Heart left ventricle (tissue), 13 donors: Measurements from ENCODE around the gene OGA.

Experiments used
- CTCF ChIP-seq, 12 donors: fragments of 200-600 bp; sonication (generic) in 4 of 12; IDR thresholded peaks; one replicate each; pipeline versions ENCODE4 v1.5.0 to v1.8.0; 2018 to 2022; ENCODE audit warnings: antibody characterized with exemption in 12 of 12, mild to moderate bottlenecking in 5 of 12
- POLR2A ChIP-seq, 2 donors: fragments of 450-650 bp; IDR thresholded peaks; one replicate each; pipeline ENCODE4 v1.6.1; 2017; ENCODE audit warnings: antibody characterized with exemption in 2 of 2, mild to moderate bottlenecking in 2 of 2, moderate library complexity in 2 of 2
- donor health status: ischemic (EF 13 %, LVEDD 7.1; RV severe dilation, severe dysfunction).
- donor health status: DM: no; HTN: yes; CAD: no.
- donor health status: DM: no; HTN: no; CAD: no.
- donor health status: ischemic (EF 25% LVEDD 6.9; RV normal size, moderate dysfunction).
- donor health status: ischemic (EF 25% LVEDD 5.7; RV mildly dilated, moderate dysfunction).
- donor health status: ischemic (EF 35%, LVEDD 5.7; RV mildly dilated, moderate dysfunction).
- donor health status: nonischemic (EF 11% LVEDD 7.7; RV severe dilation, severe dysfunction).
- donor health status: DM: yes; HTN: yes; CAD: no.
- donor health status: PGD.
- donor health status: ischemic (EF 29% LVEDD 5.4; RV normal size, mild dysfunction).
- donor health status: nonischemic (EF 23%, LVEDD 6.1; RV moderate dilation, normal function).

- TF ChIP-seq CTCF (IDR thresholded peaks at IDR 0.05) (no peak), POLR2A (IDR thresholded peaks at IDR 0.05) (no peak)
These were observed 12.3 kb upstream of the OGA start for GRCh38 chr10:101830322-101831168.
